K562 (cell line): ENCODE data around the gene EGFR. TPM values are rescaled to one million over a fixed set of nuclear protein-coding genes. Genes with fewer than 3 reads are reported as not detected.

Source experiments
- ATAC-seq: fragments of 200-7000 bp; cut with Tn5 transposase; 3 replicates; pipeline ENCODE4 v1.9.1; 2020; ENCODE audit warnings: moderate library complexity
- BruUV-seq: library from RNA; stranded (reverse); fragments of 400-500 nt; replicated peaks from 2 replicates; lab custom pipeline; 2021; lab: Mats Ljungman, UMichigan
- CTCF ChIA-PET: fragments of 300-600 bp; formaldehyde crosslinking; extraction: SDS; loops from one replicate; lab custom pipeline; 2021; ENCODE audit warnings: low intra/inter-chr PET ratio; lab: Yijun Ruan, JAX
- POLR2A ChIA-PET: fragments of 300-600, 350-650 bp; sonication (Branson Sonifier 250); formaldehyde crosslinking; extraction: SDS; loops from one replicate; lab custom pipeline; 2021; ENCODE audit warnings: antibody characterized with exemption, inconsistent platforms; lab: Yijun Ruan, JAX
- DNase-seq, 4 experiments: peaks; one replicate each; pipeline versions ENCODE4 v3.0.0 to v3.0.0-alpha.2; 2011 to 2018; ENCODE audit warnings: low spot score in 3 of 4, mixed read lengths in 3 of 4; ENCODE audit errors: extremely low read depth in 1 of 4
- FAIRE-seq: peaks from 2 replicates; lab custom pipeline; 2011; peaks lifted over from hg19 to GRCh38; lab: Jason Lieb, UNC
- H2AFZ ChIP-seq: 2 replicates; pipeline ENCODE4 v1.6.0; 2011; ENCODE audit warnings: low read depth, low read length, control low read depth, inconsistent platforms
- H3K27ac ChIP-seq: fragments of 200-600 bp; 3 replicates; pipeline ENCODE4 v1.8.0; 2011; ENCODE audit warnings: low read depth, mild to moderate bottlenecking, control low read depth, inconsistent platforms, low read length, moderate library complexity, mixed read lengths; ENCODE audit errors: extremely low read depth
- H3K27me3 ChIP-seq, 2 experiments: fragments of 300-600 bp in 1 of 2; 2 replicates in 1 of 2; 3 replicates in 1 of 2; pipeline versions ENCODE4 v1.6.0 to v1.8.0; 2011; ENCODE audit warnings: inconsistent platforms in 2 of 2, low read length in 2 of 2, mild to moderate bottlenecking in 1 of 2, mixed read lengths in 1 of 2, moderate library complexity in 1 of 2; ENCODE audit not compliant: control insufficient read depth in 2 of 2, insufficient read depth in 2 of 2
- H3K36me3 ChIP-seq: fragments of 300-600 bp; 3 replicates; pipeline ENCODE4 v1.8.0; 2011; ENCODE audit warnings: mild to moderate bottlenecking, low read length, inconsistent platforms; ENCODE audit not compliant: control insufficient read depth, insufficient read depth
- H3K4me1 ChIP-seq, 2 experiments: fragments of 200-600 bp in 1 of 2; replicated peaks in 1 of 2; 2 replicates in 1 of 2; 3 replicates in 1 of 2; pipeline versions ENCODE4 v1.5.1 to v1.8.0; 2011; ENCODE audit warnings: inconsistent platforms in 2 of 2, low read length in 2 of 2, mild to moderate bottlenecking in 1 of 2, mixed read lengths in 1 of 2, moderate library complexity in 1 of 2; ENCODE audit not compliant: control insufficient read depth in 2 of 2, insufficient read depth in 2 of 2
- H3K4me2 ChIP-seq: 2 replicates; pipeline ENCODE4 v1.6.1; 2011; ENCODE audit warnings: low read length, control low read depth, inconsistent platforms, mixed read lengths; ENCODE audit not compliant: insufficient read depth
- H3K4me3 ChIP-seq: fragments of 200-600 bp; sonication (generic), shearing (Covaris generic); 2 replicates; pipeline ENCODE4 v1.5.1; 2016; ENCODE audit warnings: control low read depth, inconsistent platforms
- H3K79me2 ChIP-seq: fragments of 200-600 bp; 3 replicates; pipeline ENCODE4 v1.8.0; 2011; ENCODE audit warnings: low read length, inconsistent platforms; ENCODE audit not compliant: control insufficient read depth, insufficient read depth
- H3K9ac ChIP-seq, 2 experiments: 2 replicates each; pipeline versions ENCODE4 v1.6.0 to v1.6.1; 2011; ENCODE audit warnings: low read depth in 2 of 2, low read length in 2 of 2, control low read depth in 1 of 2, inconsistent platforms in 1 of 2, mild to moderate bottlenecking in 1 of 2, mixed read lengths in 1 of 2; ENCODE audit not compliant: insufficient read depth in 1 of 2
- H3K9me1 ChIP-seq: one replicate; pipeline ENCODE4 v1.6.0; 2011; ENCODE audit warnings: inconsistent platforms, mild to moderate bottlenecking, low read length, moderate library complexity; ENCODE audit not compliant: control insufficient read depth, insufficient read depth
- H3K9me3 ChIP-seq: replicated peaks from 2 replicates; pipeline ENCODE4 v1.5.1; 2011; ENCODE audit warnings: low read depth, low read length, inconsistent platforms; ENCODE audit not compliant: control insufficient read depth, insufficient read depth
- H4K20me1 ChIP-seq: replicated peaks from 2 replicates; pipeline ENCODE4 v1.6.1; 2011; ENCODE audit warnings: low read length, inconsistent platforms, mixed read lengths; ENCODE audit not compliant: control insufficient read depth, insufficient read depth
- ARID1B ChIP-seq: fragments of 450-650 bp; IDR thresholded peaks from 2 replicates; pipeline ENCODE4 v1.6.1; 2016; ENCODE audit warnings: antibody characterized with exemption, mild to moderate bottlenecking, inconsistent platforms
- ATF2 ChIP-seq: sonication (generic); formaldehyde crosslinking; IDR thresholded peaks from 2 replicates; pipeline ENCODE4 v1.8.1; 2022; ENCODE audit warnings: missing genetic modification reagents
- C11orf30 ChIP-seq: fragments of 450-650 bp; IDR thresholded peaks from 2 replicates; pipeline ENCODE4 v1.6.1; 2016; ENCODE audit warnings: low read depth, mild to moderate bottlenecking
- CHCHD3 ChIP-seq: fragments of 250-450 bp; sonication (Bioruptor Pico); IDR thresholded peaks from 2 replicates; pipeline ENCODE4 v2.1.2; 2022; ENCODE audit warnings: mild to moderate bottlenecking
- E2F8 ChIP-seq: fragments of 450-650 bp; IDR thresholded peaks from 2 replicates; pipeline ENCODE4 v1.7.1; 2018; ENCODE audit warnings: mild to moderate bottlenecking, low read depth; ENCODE audit not compliant: partially characterized antibody
- HNRNPL ChIP-seq: fragments of 200-400 bp; formaldehyde crosslinking; IDR thresholded peaks from 2 replicates; pipeline ENCODE4 v1.6.1; 2017; ENCODE audit warnings: low read depth, mild to moderate bottlenecking, low read length
- ILK ChIP-seq: fragments of 450-650 bp; IDR thresholded peaks from 2 replicates; pipeline ENCODE4 v1.6.1; 2016; ENCODE audit warnings: missing genetic modification characterization, low read depth, mild to moderate bottlenecking, missing compliant biosample characterization, moderate library complexity, borderline replicate concordance
- MTA2 ChIP-seq: fragments of 450-650 bp; IDR thresholded peaks from 2 replicates; pipeline ENCODE4 v1.6.1; 2016; ENCODE audit warnings: low read depth
- MXI1 ChIP-seq: IDR thresholded peaks from 2 replicates; pipeline ENCODE4 v1.6.1; 2011; ENCODE audit warnings: low read depth, mild to moderate bottlenecking, improper control_type of control experiment, low read length
- NKRF ChIP-seq: fragments of 450-650 bp; IDR thresholded peaks from 2 replicates; pipeline ENCODE4 v1.6.1; 2016; ENCODE audit warnings: borderline replicate concordance
- POLR2G ChIP-seq: fragments of 200-400 bp; formaldehyde crosslinking; IDR thresholded peaks from 2 replicates; pipeline ENCODE4 v1.6.1; 2017; ENCODE audit warnings: low read depth, mild to moderate bottlenecking, antibody characterized with exemption, low read length, moderate library complexity
- RHOXF2B ChIP-seq: fragments of 250-450 bp; sonication (Bioruptor Pico); conservative IDR thresholded peaks from 2 replicates; pipeline ENCODE4 v1.5.1; 2021
- SNAPC5 ChIP-seq: fragments of 250-450 bp; sonication (Bioruptor Pico); IDR thresholded peaks from 2 replicates; pipeline ENCODE4 v1.8.0; 2021; ENCODE audit warnings: moderate library complexity, mild to moderate bottlenecking, inconsistent platforms
- WHSC1 ChIP-seq: IDR thresholded peaks from one replicate; pipeline ENCODE4 v1.6.1; 2012; ENCODE audit warnings: low read length, control low read depth, inconsistent platforms
- ZBTB8A ChIP-seq: fragments of 450-650 bp; IDR thresholded peaks from 2 replicates; pipeline ENCODE4 v1.6.1; 2018; ENCODE audit warnings: mild to moderate bottlenecking, moderate library complexity; ENCODE audit not compliant: partially characterized antibody
- ZNF140 ChIP-seq: fragments of 250-450 bp; sonication (Bioruptor Pico); IDR thresholded peaks from 2 replicates; pipeline ENCODE4 v1.8.0; 2021; ENCODE audit warnings: moderate library complexity, mild to moderate bottlenecking, inconsistent platforms
- ZNF778 ChIP-seq: fragments of 450-650 bp; formaldehyde crosslinking; IDR thresholded peaks from 2 replicates; pipeline ENCODE4 v1.4.0; 2020; ENCODE audit warnings: mild to moderate bottlenecking, moderate library complexity
- WGBS: fragments of 100-300 bp; shearing (Covaris generic); methylation state at CpG from one replicate; pipeline ENCODE4 v1.1.6; 2016; ENCODE audit warnings: low coverage, mixed read lengths; ENCODE audit not compliant: insufficient coverage; ENCODE audit errors: missing lambda C conversion rate; 5-methylcytosine and 5-hydroxymethylcytosine counted together
- in situ Hi-C: fragments of 300-500 bp; cut with MboI; formaldehyde crosslinking; loops from 4 replicates; pipeline ENCODE4 v1.15.0; 2018; ENCODE audit warnings: inconsistent platforms, mixed read lengths
- intact Hi-C: fragments of 100-400 bp; cut with micrococcal nuclease; formaldehyde crosslinking; loops from 2 replicates; pipeline ENCODE4 v1.14.2; 2022
- polyA plus RNA-seq, 8 experiments: library from polyadenylated mRNA; depleted of rRNA in 4 of 8; stranded (reverse) in 5 of 8; unstranded in 3 of 8; fragments of >200 nt; fragmentation: Nextera tagmentation in 2 of 8; fragmentation: Illumina TruSeq in 1 of 8; extraction: Ambion mirVana in 2 of 8; extraction: Trizol in 1 of 8; gene quantifications; 2 replicates each; pipeline versions ENCODE4 v1.2.1 to v1.2.3, GENCODE V29; 2011 to 2014; ENCODE audit warnings: inconsistent platforms in 1 of 8, missing spikeins in 1 of 8
- total RNA-seq, 7 experiments: library from RNA; depleted of rRNA in 6 of 7; stranded (reverse); fragments of >200 nt in 6 of 7; fragmentation: Illumina TruSeq in 2 of 7; extraction: Trizol in 2 of 7; gene quantifications; 2 replicates each; pipeline versions ENCODE4 v1.2.1 to v1.2.3, GENCODE V29; 2011 to 2021; ENCODE audit warnings: low replicate concordance in 1 of 7

The EGFR gene
- total and polyA plus RNA-seq, 9 of the 15 experiments (the other 6 are each of a cell fraction or from before 2014, with no cell fraction given), result 0.13 TPM; not detected in 8

- no peak for TF ChIP-seq SNAPC5 (CRISPR knock-in tag)
- TF ChIP-seq, all 486 proteins: peak for 0
These were observed 223.1 kb downstream of the EGFR start (continued) for GRCh38 chr7:55241958-55242357.

GRCh38 chr7:55242613-55243012 lies 223.8 kb downstream of the EGFR start:
- H3K9ac ChIP-seq, result no peak overlapping the region
- H3K4me2 ChIP-seq, result no peak overlapping the region
- ChIA-PET POLR2A (no interaction called here), CTCF (no interaction called here)
- H3K4me1 ChIP-seq, result no peaks in the 10 kb centered on the region
- H3K4me3 ChIP-seq, result no peak overlapping the region
- H3K79me2 ChIP-seq, result no peaks in the 10 kb centered on the region
- BruUV-seq, result no TSS peak
- no peaks in the 10 kb centered on the region for H3K9me1 ChIP-seq
- H3K27me3 ChIP-seq, result peaks cover 15 to 42% of the 10 kb centered on the region in 2 experiments; a peak in 3 of 5 replicates
- ATAC-seq (no peak), DNase-seq (no peak), FAIRE-seq (no peak)
- WGBS, result 0% methylated on average over 2 of the region's 2 CpGs
- H4K20me1 ChIP-seq, result no peaks in the 10 kb centered on the region
- H3K9me3 ChIP-seq, result no peaks in the 10 kb centered on the region
- no peak overlapping the region for H3K27ac ChIP-seq
- no peaks in the 10 kb centered on the region for H3K36me3 ChIP-seq
- intact Hi-C loops (no loop called here), in situ Hi-C loops (no loop called here)
- no peak overlapping the region for H2AFZ ChIP-seq
- TF ChIP-seq ATF2 (CRISPR knock-in tag) (no peak), E2F8 (no peak), ZNF140 (CRISPR knock-in tag) (no peak), ILK (tag) (no peak), ARID1B (no peak), HNRNPL (no peak), MTA2 (no peak), WHSC1 (no peak), POLR2G (no peak), CHCHD3 (CRISPR knock-in tag) (no peak), NKRF (no peak), RHOXF2B (no peak), MXI1 (no peak), C11orf30 (no peak), ZBTB8A (no peak), ZNF778 (CRISPR knock-in tag) (no peak)
